ENCODE results near the gene CYP2J2. TPM values are rescaled to one million over a fixed set of nuclear protein-coding genes. Genes with fewer than 3 reads are reported as not detected.

Gene CYP2J2
- total RNA-seq, 4 donors from 2014 or later = 5.5 to 19.6 (median 6.6) TPM

- WGBS, 2 donors = 68 to 73% methylated on average over 3 of the region's 3 CpGs
- peaks cover 0 to 11% (median 0%) of the 10 kb centered on the region in 3 donors for H3K36me3 ChIP-seq
Observed at GRCh38 chr1:59898927-59899326, 27.6 kb downstream of the CYP2J2 start.

GRCh38 chr1:59897165-59897564, 29.4 kb downstream of the CYP2J2 start:
- WGBS, 2 donors = 74 to 75% methylated on average over 2 of the region's 2 CpGs
- Histone ChIP-seq H3K36me3 (peaks cover 0 to 11% (median 0%) of the 10 kb centered on the region in 3 donors), H3K9me3 (no peaks in the 10 kb centered on the region), H3K4me3 (no peak overlapping the region), H3K27ac (no peak overlapping the region), H3K27me3 (no peaks in the 10 kb centered on the region), H3K4me1 (peaks cover 0 to 24% (median 0%) of the 10 kb centered on the region in 3 donors)
- intact Hi-C loops (cut with DNase I) = no loop called here
- no peak for DNase-seq
- TF ChIP-seq CTCF (IDR thresholded peaks at IDR 0.05) (no peak), POLR2A (IDR thresholded peaks at IDR 0.05) (no peak)

More at GRCh38 chr1:59898927-59899326, 27.6 kb downstream of the CYP2J2 start:
- TF ChIP-seq POLR2A (IDR thresholded peaks at IDR 0.05) = no peak
- TF ChIP-seq CTCF (IDR thresholded peaks at IDR 0.05) = no peak
- H3K9me3 ChIP-seq = no peaks in the 10 kb centered on the region
- H3K27ac ChIP-seq = no peak overlapping the region
- peaks cover 0 to 17% (median 0%) of the 10 kb centered on the region in 3 donors for H3K4me1 ChIP-seq
- H3K27me3 ChIP-seq = no peaks in the 10 kb centered on the region
- DNase-seq = no peak
- intact Hi-C loops (cut with DNase I) = no loop called here
- no peak overlapping the region for H3K4me3 ChIP-seq

GRCh38 chr1:59892841-59893811, 33.4 kb downstream of the CYP2J2 start:
- H3K9me3 ChIP-seq = no peaks in the 10 kb centered on the region
- intact Hi-C loops (cut with DNase I) = no loop called here
- peak overlapping the region; percentile 13 to 58 (median 20) for H3K27ac ChIP-seq
- no peaks in the 10 kb centered on the region for H3K36me3 ChIP-seq
- no peaks in the 10 kb centered on the region for H3K27me3 ChIP-seq
- peaks cover 0 to 25% (median 0%) of the 10 kb centered on the region in 3 donors for H3K4me1 ChIP-seq
- DNase-seq = no peak
- TF ChIP-seq CTCF (IDR thresholded peaks at IDR 0.05) = no peak
- no peak for TF ChIP-seq POLR2A (IDR thresholded peaks at IDR 0.05)
- H3K4me3 ChIP-seq = no peak overlapping the region
- WGBS, 2 donors = 64 to 65% methylated on average over 7 of the region's 7 CpGs

- Histone ChIP-seq H3K27me3 (no peaks in the 10 kb centered on the region), H3K9me3 (no peaks in the 10 kb centered on the region), H3K27ac (no peak overlapping the region), H3K4me3 (no peak overlapping the region), H3K4me1 (no peaks in the 10 kb centered on the region), H3K36me3 (no peaks in the 10 kb centered on the region)
- intact Hi-C loops (cut with DNase I) = loop anchor here (10.0 kb wide), 1 partner anchor 60 kb away; no protein-coding TSS in a partner anchor
- no peak for DNase-seq
- 43 to 53% methylated on average over 3 of the region's 3 CpGs for WGBS, 2 donors
- TF ChIP-seq CTCF (IDR thresholded peaks at IDR 0.05) (no peak), POLR2A (IDR thresholded peaks at IDR 0.05) (no peak)
Observed at GRCh38 chr1:59885160-59885832, 41.3 kb downstream of the CYP2J2 start.
